Activated naive CD8-positive, alpha-beta T cell treated with anti-CD3 and anti-CD28 coated beads, Interleukin-2, amount 50 U/mL, for 24 hours (primary cell): ENCODE measurements around the gene RPS6KA1.
A peak's percentile ranks its signal among the peaks of the same experiment; 100 is the strongest.

Source experiments
- ATAC-seq: fragments of 150-1000 bp; cut with Tn5 transposase; one replicate; pipeline ENCODE4 v1.10.0; 2021
- DNase-seq: peaks from one replicate; pipeline ENCODE4 v3.0.0; 2021
- H3K27ac Mint-ChIP-seq: one replicate; pipeline ENCODE4 v1.8.0; 2021; ENCODE audit warnings: mild to moderate bottlenecking, mixed read lengths
- H3K27me3 Mint-ChIP-seq: one replicate; pipeline ENCODE4 v1.8.0; 2021; ENCODE audit warnings: mixed read lengths
- H3K36me3 Mint-ChIP-seq: one replicate; pipeline ENCODE4 v1.8.0; 2021; ENCODE audit warnings: low read depth, mixed read lengths
- H3K4me1 Mint-ChIP-seq: one replicate; pipeline ENCODE4 v1.8.0; 2021; ENCODE audit warnings: mixed read lengths
- H3K4me3 Mint-ChIP-seq: one replicate; pipeline ENCODE4 v1.8.0; 2021; ENCODE audit warnings: mild to moderate bottlenecking, moderate library complexity, mixed read lengths
- H3K9me3 Mint-ChIP-seq: one replicate; pipeline ENCODE4 v1.8.0; 2021; ENCODE audit warnings: mixed read lengths

The RPS6KA1 gene

DNA sequence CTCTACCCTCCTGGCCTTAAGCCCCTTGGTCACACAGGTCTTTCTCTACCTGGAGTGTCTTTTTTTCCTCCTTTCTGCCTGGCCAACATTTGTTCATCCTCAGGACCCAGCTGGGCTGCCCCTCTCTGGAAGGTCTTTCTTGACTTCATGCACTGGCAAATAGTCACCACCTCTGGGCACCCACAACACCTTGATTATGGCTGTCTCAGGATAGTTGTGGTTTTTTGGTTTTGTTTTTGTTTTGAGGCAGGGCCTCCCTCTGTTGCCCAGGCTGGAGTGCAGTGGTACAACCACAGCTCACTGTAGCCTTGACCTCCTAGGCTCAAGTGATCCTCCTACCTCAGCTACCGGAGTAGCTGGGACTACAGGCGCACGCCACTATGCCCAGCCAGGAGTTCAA is 10.8 kb downstream of the RPS6KA1 start:
- Mint-ChIP-seq H3K9me3 (no peaks in the 10 kb centered on the region), H3K27ac (peak overlapping the region; percentile 83), H3K4me3 (peak overlapping the region; percentile 42), H3K36me3 (peaks cover 15% of the 10 kb centered on the region), H3K27me3 (no peaks in the 10 kb centered on the region), H3K4me1 (peaks cover 80% of the 10 kb centered on the region)
- DNase-seq (no peak), ATAC-seq (no peak)

DNA sequence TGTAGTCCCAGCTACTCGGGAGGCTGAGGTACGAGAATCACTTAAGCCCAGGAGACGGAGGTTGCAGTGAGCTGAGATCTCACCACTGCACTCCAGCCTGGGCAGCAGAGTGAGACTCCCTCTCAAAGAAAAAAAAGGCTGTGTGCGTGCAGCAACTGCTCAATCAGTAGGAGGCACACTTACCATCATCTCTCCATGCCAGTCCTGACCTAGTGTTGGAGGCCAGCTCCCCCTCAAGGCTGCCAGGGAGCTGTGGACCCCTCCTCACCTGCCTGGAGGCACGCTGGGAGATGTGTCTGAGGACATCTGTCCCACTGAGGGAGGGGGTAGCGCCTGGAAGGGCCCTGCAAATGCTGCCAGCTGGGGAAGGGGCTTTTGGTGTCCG is 11.9 kb downstream of the RPS6KA1 start:
- H3K36me3 Mint-ChIP-seq, result peaks cover 22% of the 10 kb centered on the region
- H3K4me3 Mint-ChIP-seq, result peak overlapping the region; percentile 93
- DNase-seq (no peak), ATAC-seq (no peak)
- peak overlapping the region; percentile 98 for H3K27ac Mint-ChIP-seq
- H3K4me1 Mint-ChIP-seq, result peaks cover 83% of the 10 kb centered on the region
- H3K27me3 Mint-ChIP-seq, result no peaks in the 10 kb centered on the region
- H3K9me3 Mint-ChIP-seq, result no peaks in the 10 kb centered on the region

DNA sequence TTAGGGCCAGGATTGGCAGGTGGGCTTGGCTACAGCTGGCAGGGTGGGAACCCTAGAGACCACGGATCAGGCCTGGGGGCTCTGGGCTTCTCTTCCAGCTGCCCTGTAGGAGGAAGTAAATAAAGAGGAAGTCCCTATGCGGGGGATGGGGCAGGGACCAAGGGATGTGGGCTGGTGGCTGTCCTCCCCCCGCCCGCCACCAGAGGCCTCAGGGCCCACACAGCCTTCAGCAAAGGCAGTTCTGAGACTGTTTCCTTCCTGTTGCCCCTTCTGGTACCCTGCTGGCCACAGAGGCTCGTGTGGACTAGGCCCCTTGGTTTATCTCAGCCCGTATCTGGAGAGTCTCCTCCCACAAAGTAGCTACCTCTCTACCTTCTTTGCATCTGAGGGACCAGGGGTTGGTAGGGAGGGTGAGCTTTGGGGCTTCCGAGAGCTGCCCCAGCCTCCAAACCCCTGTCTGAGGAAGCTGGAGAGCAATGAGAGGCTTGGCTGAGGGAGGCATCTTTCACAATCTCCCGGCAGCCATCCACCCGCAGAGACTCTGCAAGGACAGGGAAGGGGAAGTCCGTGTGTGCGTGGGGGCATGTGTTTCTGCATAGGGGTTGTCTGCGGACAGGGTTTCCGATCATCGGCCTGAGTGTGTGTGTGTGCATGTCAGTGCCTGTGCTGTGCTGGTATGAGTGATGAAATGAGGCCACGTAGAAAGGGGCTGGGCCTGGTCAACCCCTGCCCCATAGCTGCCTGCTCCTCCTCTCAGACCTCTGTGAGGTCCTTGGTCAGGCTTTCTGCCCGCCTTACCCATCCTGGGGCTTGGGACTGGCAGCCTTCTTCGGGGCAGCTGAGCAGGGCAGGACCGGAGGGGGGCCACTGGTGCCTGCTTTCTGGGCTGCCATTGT is 12.5 kb downstream of the RPS6KA1 start:
- Mint-ChIP-seq H3K27ac (peak overlapping the region; percentile 98), H3K4me3 (peak overlapping the region; percentile 93), H3K4me1 (peaks cover 88% of the 10 kb centered on the region), H3K27me3 (no peaks in the 10 kb centered on the region), H3K9me3 (no peaks in the 10 kb centered on the region), H3K36me3 (peaks cover 27% of the 10 kb centered on the region)
- peak; percentile 70 for ATAC-seq
- peak; percentile 88 for DNase-seq

DNA sequence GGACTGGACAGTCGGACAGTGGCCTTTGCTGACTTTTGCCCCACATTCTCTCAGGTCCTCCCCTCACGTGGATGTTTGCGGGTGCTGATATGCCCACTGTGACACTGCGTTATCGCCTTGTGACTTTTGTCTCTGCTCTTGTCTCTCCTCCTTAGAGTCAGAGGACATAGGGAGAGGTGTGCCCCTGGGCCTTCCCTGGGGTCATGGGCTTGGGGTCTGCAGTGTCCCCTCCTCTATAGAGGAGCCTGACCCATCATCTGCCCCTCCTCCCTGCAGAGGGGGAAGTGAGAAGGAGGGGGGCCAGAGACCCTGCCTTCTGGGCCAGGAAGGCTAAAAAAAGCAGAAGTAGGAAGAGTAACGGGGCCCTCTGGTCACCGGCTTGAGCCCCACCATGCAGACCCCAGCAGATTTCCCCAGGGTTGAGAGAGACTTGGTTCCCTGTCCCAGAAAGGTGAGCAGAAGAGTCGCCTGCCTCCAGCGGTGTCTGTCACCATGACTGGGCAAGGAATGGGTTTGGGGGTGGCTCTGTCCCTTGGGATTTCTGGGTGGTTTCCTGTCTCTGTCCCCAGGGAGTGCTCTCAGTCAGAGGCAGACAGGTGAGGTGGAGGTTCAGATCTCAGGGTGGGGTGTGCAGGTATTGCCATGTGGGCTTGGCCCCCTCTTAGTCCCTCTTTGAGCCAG is 13.3 kb downstream of the RPS6KA1 start:
- H3K4me3 Mint-ChIP-seq, result peak overlapping the region; percentile 93
- H3K4me1 Mint-ChIP-seq, result peaks cover 93% of the 10 kb centered on the region
- ATAC-seq, result no peak
- DNase-seq, result peak; percentile 31
- H3K27me3 Mint-ChIP-seq, result no peaks in the 10 kb centered on the region
- peak overlapping the region; percentile 98 for H3K27ac Mint-ChIP-seq
- H3K36me3 Mint-ChIP-seq, result peaks cover 35% of the 10 kb centered on the region
- no peaks in the 10 kb centered on the region for H3K9me3 Mint-ChIP-seq

DNA sequence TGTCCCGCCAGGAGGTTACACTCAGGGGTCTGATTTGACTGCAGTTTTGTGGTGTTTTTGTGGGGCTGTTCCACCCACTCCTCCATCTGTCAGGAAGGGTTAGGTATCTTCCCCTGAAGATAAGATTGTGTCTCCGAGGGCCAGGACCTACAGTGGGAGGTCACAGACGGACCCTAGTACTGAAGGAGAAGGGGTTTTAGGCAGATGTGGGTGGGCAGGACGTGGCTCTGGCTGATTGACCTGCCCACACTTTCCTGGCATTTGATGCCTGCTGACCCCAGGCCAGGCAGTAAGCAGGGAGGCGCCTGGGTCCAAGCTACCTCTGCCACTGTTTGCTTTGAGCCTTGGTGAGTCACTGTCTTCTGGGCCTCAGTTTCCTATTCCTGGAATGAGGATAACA is 13.9 kb downstream of the RPS6KA1 start:
- ATAC-seq, result no peak
- no peak for DNase-seq
- H3K27ac Mint-ChIP-seq, result peak overlapping the region; percentile 98
- peaks cover 41% of the 10 kb centered on the region for H3K36me3 Mint-ChIP-seq
- H3K27me3 Mint-ChIP-seq, result no peaks in the 10 kb centered on the region
- peaks cover 93% of the 10 kb centered on the region for H3K4me1 Mint-ChIP-seq
- H3K9me3 Mint-ChIP-seq, result no peaks in the 10 kb centered on the region
- H3K4me3 Mint-ChIP-seq, result peak overlapping the region; percentile 93

DNA sequence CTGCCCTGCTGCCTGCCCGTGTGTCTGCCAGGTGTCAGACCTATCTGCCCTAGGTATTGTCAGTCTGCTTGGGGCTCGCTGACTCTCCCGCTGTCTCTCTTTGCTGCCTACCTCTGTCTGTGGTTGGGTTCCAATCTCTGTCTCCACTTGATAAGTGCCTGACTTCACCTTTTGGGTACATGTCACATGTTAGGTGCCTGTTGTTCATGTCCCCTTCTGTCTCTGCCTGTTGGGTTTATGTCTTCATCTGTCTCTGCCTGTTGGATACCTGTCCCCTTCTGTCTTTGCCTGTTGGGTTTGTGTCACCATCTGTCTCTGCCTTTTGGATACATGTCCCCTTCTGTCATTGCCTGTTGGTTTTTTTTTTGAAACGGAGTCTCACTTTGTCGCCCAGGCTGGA is 14.6 kb downstream of the RPS6KA1 start:
- Mint-ChIP-seq H3K36me3 (peaks cover 43% of the 10 kb centered on the region), H3K4me3 (peak overlapping the region; percentile 93), H3K4me1 (peaks cover 91% of the 10 kb centered on the region), H3K9me3 (no peaks in the 10 kb centered on the region), H3K27ac (peak overlapping the region; percentile 98), H3K27me3 (no peaks in the 10 kb centered on the region)
- DNase-seq (no peak), ATAC-seq (no peak)

DNA sequence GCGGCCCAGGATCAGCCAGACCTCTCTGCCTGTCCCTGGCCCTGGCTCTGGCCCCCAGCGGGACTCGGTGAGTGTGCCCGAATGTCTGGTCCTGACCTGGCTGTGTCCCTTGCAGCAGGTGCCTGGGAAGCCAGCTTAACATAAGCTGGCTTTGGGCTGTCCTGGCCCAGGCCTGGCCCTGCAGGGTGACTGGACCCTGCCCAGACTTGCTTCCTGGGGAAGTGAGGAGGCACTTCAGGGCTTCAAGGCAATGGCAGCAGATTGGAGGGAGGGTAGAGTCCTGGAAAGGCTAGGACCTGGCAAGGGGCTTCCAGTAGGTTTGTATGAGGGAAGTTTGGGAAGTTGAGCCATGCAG is 16.4 kb downstream of the RPS6KA1 start:
- H3K4me3 Mint-ChIP-seq, result peak overlapping the region; percentile 93
- H3K36me3 Mint-ChIP-seq, result peaks cover 37% of the 10 kb centered on the region
- H3K4me1 Mint-ChIP-seq, result peaks cover 75% of the 10 kb centered on the region
- H3K27ac Mint-ChIP-seq, result peak overlapping the region; percentile 93
- ATAC-seq (no peak), DNase-seq (no peak)
- H3K9me3 Mint-ChIP-seq, result no peaks in the 10 kb centered on the region
- no peaks in the 10 kb centered on the region for H3K27me3 Mint-ChIP-seq

DNA sequence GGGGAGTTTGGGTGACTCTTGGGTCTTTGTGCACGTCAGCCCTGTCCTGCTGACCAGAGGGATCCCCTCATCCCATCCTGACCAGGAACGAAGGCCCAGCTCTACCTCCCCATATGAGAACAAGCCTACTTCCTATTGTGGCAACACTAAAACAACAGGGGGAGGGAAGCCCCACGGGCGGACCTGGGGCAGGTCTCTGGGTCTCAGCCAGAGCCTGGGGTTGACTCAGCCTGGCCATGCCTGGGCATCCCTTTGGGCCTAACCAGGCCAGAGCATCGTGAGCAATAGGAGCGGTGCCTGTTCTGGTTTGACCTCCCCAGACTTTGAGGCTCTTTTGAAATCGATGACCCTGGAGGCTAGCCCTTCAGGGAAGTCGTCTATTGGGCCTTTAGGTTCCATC is 16.8 kb downstream of the RPS6KA1 start:
- peak overlapping the region; percentile 93 for H3K4me3 Mint-ChIP-seq
- H3K4me1 Mint-ChIP-seq, result peaks cover 75% of the 10 kb centered on the region
- peak overlapping the region; percentile 93 for H3K27ac Mint-ChIP-seq
- DNase-seq (no peak), ATAC-seq (no peak)
- H3K9me3 Mint-ChIP-seq, result no peaks in the 10 kb centered on the region
- no peaks in the 10 kb centered on the region for H3K27me3 Mint-ChIP-seq
- peaks cover 39% of the 10 kb centered on the region for H3K36me3 Mint-ChIP-seq

DNA sequence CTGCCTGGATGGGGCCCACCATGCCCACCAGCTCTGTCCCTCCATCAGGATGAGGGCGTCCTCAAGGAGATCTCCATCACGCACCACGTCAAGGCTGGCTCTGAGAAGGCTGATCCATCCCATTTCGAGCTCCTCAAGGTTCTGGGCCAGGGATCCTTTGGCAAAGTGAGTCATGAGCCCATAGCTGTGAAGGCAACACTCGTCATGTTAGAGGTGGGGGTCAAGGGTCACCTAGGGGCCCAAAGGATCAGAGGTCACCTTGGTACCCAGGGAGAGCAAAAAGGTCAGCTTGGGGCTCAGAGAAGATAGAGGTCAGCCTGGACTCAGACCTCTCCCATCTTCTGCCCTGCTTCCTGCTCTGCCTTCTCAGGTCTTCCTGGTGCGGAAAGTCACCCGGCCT is 17.3 kb downstream of the RPS6KA1 start:
- H3K27ac Mint-ChIP-seq, result peak overlapping the region; percentile 93
- H3K36me3 Mint-ChIP-seq, result peaks cover 42% of the 10 kb centered on the region

DNA sequence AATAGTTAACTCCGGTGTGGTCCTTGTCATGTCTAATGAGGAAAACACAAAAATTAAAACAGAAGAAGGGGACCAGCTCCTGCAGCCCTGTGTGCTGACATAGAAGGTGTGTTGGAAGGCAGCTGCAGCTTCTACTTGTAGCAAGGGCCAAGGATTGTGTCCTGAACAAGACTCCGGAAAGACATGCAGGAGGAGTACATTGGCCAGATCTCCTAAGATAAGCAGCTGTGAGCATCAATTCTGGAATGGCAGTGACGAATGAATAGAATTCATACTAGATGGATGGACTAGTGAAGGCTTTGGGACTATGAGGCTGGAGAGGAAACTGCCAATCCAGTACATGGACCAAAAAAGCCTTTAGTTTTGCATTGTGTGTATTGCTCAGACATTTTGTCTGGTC is 19.3 kb downstream of the RPS6KA1 start:
- ATAC-seq, result no peak
- peaks cover 64% of the 10 kb centered on the region for H3K4me1 Mint-ChIP-seq
- no peaks in the 10 kb centered on the region for H3K9me3 Mint-ChIP-seq
- peaks cover 53% of the 10 kb centered on the region for H3K36me3 Mint-ChIP-seq
- H3K27me3 Mint-ChIP-seq, result no peaks in the 10 kb centered on the region
- no peak for DNase-seq
- peak overlapping the region; percentile 93 for H3K4me3 Mint-ChIP-seq
- H3K27ac Mint-ChIP-seq, result no peak overlapping the region

More for the DNA sequence above, 17.3 kb downstream of the RPS6KA1 start:
- ATAC-seq, result no peak
- H3K4me1 Mint-ChIP-seq, result peaks cover 71% of the 10 kb centered on the region
- H3K27me3 Mint-ChIP-seq, result no peaks in the 10 kb centered on the region
- H3K9me3 Mint-ChIP-seq, result no peaks in the 10 kb centered on the region
- DNase-seq, result no peak
- peak overlapping the region; percentile 93 for H3K4me3 Mint-ChIP-seq

DNA sequence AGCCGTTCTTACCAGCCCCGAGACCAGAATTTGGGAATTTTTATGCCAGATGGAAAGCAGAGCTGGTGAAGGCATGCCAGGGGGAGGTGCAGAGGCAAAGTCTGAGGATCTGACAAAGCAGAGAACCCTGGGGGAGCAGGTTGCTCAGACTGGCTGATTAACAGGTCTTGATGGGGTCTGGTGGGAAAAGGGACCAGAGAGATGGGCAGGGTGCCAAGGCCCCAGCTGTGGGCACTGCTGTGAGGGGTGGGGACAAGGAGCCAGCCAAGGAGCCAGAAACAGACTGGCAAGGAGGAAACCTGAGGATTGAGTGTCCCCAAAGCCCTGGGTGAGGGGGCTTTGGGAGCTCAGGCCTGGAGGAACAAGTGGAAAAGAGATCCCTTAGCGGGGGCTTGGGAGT is 21.4 kb downstream of the RPS6KA1 start:
- DNase-seq, result no peak
- Mint-ChIP-seq H3K27ac (no peak overlapping the region), H3K4me1 (peaks cover 66% of the 10 kb centered on the region), H3K4me3 (no peak overlapping the region), H3K9me3 (no peaks in the 10 kb centered on the region), H3K36me3 (peaks cover 58% of the 10 kb centered on the region), H3K27me3 (no peaks in the 10 kb centered on the region)
- no peak for ATAC-seq

DNA sequence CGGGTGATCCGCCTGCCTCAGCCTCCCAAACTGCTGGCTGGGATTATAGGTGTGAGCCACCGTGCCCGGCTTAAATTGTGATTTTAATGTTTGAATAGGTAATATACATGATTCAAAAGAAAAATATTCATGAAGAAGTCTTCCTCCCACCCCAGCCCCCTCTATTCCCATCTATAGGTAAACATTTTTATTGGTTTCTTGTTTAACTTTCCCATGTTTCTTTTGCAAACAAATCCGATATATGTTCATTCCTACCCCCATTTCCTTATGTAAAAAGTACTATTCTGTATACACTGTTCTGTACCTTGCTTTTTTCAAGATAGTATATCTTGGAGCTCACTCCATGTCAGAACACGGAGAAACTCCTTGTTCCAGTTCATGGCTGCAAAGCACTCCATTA is 23.2 kb downstream of the RPS6KA1 start:
- ATAC-seq, result no peak
- H3K4me1 Mint-ChIP-seq, result peaks cover 62% of the 10 kb centered on the region
- H3K9me3 Mint-ChIP-seq, result no peaks in the 10 kb centered on the region
- H3K27ac Mint-ChIP-seq, result peak overlapping the region; percentile 46
- peaks cover 58% of the 10 kb centered on the region for H3K36me3 Mint-ChIP-seq
- no peak for DNase-seq
- H3K27me3 Mint-ChIP-seq, result no peaks in the 10 kb centered on the region
- H3K4me3 Mint-ChIP-seq, result no peak overlapping the region

DNA sequence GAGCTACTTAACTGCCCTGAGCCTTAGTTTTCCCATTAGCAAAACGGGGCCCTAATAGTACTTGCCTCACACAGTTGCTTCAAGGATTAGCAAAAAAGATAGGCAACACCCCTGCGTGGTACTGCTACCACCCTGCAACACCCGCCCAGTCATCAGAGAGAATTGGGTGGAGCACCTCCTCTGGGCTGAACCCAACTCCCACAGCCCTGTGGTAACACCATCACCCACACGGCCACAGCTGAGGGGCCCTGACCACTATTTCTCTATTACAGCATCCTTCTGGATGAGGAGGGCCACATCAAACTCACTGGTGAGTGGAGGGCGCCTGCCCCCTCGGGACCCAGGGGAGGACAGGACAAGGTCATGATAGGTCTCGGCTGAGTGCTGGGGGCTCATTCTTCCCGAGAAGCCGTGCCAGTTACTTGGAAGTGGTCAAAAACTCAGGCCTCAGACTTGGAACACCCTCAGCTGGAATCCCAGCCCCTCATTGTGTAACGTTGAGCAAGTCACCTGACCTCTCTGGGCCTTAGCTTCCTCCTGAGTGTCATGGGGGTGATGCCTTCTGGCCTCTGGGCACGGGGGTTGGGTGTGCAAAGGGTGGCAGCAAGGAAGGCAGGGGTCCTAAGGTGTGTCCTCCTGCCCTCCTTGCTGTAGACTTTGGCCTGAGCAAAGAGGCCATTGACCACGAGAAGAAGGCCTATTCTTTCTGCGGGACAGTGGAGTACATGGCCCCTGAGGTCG is 24.6 kb downstream of the RPS6KA1 start:
- no peaks in the 10 kb centered on the region for H3K27me3 Mint-ChIP-seq
- H3K4me3 Mint-ChIP-seq, result no peak overlapping the region
- H3K9me3 Mint-ChIP-seq, result no peaks in the 10 kb centered on the region
- H3K36me3 Mint-ChIP-seq, result peaks cover 55% of the 10 kb centered on the region
- no peak for DNase-seq
- peak overlapping the region; percentile 46 for H3K27ac Mint-ChIP-seq
- peak; percentile 46 for ATAC-seq
- H3K4me1 Mint-ChIP-seq, result peaks cover 56% of the 10 kb centered on the region

DNA sequence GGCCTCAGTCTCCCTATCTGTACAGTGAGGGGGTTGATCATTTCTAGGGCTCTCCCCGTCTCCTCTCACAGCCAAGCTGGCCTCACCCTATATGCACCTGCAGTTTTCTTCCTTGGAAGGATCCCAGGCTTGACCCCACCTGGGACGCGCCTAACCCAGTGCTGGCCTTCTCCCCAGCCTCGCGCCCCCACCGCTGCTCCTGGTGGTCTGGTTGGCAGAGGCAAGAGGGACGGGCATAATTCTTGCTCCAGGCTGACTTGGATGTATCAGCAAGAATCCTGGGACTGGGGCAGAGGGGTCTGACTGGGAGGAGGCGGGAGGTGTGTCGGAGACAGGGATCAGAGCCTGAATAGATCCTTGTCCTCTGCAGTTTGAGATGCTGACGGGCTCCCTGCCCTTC is 25.2 kb downstream of the RPS6KA1 start:
- peak overlapping the region; percentile 83 for H3K27ac Mint-ChIP-seq
- H3K9me3 Mint-ChIP-seq, result no peaks in the 10 kb centered on the region
- H3K4me3 Mint-ChIP-seq, result no peak overlapping the region
- no peaks in the 10 kb centered on the region for H3K27me3 Mint-ChIP-seq
- peaks cover 56% of the 10 kb centered on the region for H3K4me1 Mint-ChIP-seq
- DNase-seq (no peak), ATAC-seq (no peak)
- peaks cover 56% of the 10 kb centered on the region for H3K36me3 Mint-ChIP-seq
